ENCODE measurements around the gene DOCK3.

GRCh38 chr3:50777680-50778079 is 103.0 kb downstream of the DOCK3 start:
- no peak for TF ChIP-seq CTCF (IDR thresholded peaks at IDR 0.05)
- TF ChIP-seq POLR2A (IDR thresholded peaks at IDR 0.05): no peak
